NCI-H82 (cell line): ENCODE results near the gene CEBPZOS.
"Not testable (repeated sequence)": the region's sequence is repeated elsewhere in the genome, so short reads cannot be mapped to it uniquely, and the experiment has no call there.

Experiments
- DNase-seq: peaks from one replicate; lab custom pipeline; 2025; lab: John Stamatoyannopoulos, UW

CEBPZOS gene

GRCh38 chr2:37191253-37191652 is 5.0 kb upstream of the CEBPZOS start:
- no peak for DNase-seq

GRCh38 chr2:37191747-37192146 is 4.5 kb upstream of the CEBPZOS start:
- DNase-seq, result no peak

- peak; percentile 47 for DNase-seq
These were observed 3.7 kb upstream of the CEBPZOS start for GRCh38 chr2:37192551-37192950.

- not testable (repeated sequence) for DNase-seq
These were observed 405 bp upstream of the CEBPZOS start for GRCh38 chr2:37195862-37196319.

- no peak for DNase-seq
These were observed 2.4 kb downstream of the CEBPZOS start for GRCh38 chr2:37198681-37199065.

- no peak for DNase-seq
These were observed 4.9 kb downstream of the CEBPZOS start for GRCh38 chr2:37201208-37201607.

GRCh38 chr2:37201766-37202165 is 5.5 kb downstream of the CEBPZOS start:
- DNase-seq, result peak; percentile 22

GRCh38 chr2:37203708-37204107 is 7.4 kb downstream of the CEBPZOS start:
- DNase-seq, result no peak

GRCh38 chr2:37205071-37205661 is 8.9 kb downstream of the CEBPZOS start:
- DNase-seq, result not testable (repeated sequence)

- no peak for DNase-seq
These were observed 9.5 kb downstream of the CEBPZOS start for GRCh38 chr2:37205689-37206341.

- not testable (repeated sequence) for DNase-seq
These were observed 10.5 kb downstream of the CEBPZOS start for GRCh38 chr2:37206760-37207159.

- no peak for DNase-seq
These were observed 14.9 kb downstream of the CEBPZOS start for GRCh38 chr2:37211212-37211611.

- no peak for DNase-seq
These were observed 15.6 kb downstream of the CEBPZOS start for GRCh38 chr2:37211939-37212338.

GRCh38 chr2:37215250-37215649 is 19.0 kb downstream of the CEBPZOS start:
- no peak for DNase-seq

- no peak for DNase-seq
These were observed 22.8 kb downstream of the CEBPZOS start for GRCh38 chr2:37219046-37219445.

GRCh38 chr2:37223131-37223530 is 26.8 kb downstream of the CEBPZOS start:
- no peak for DNase-seq

- DNase-seq, result no peak
These were observed 27.8 kb downstream of the CEBPZOS start for GRCh38 chr2:37224063-37224462.

GRCh38 chr2:37225129-37225528 is 28.8 kb downstream of the CEBPZOS start:
- not testable (repeated sequence) for DNase-seq

- peak; percentile 67 for DNase-seq
These were observed 30.6 kb downstream of the CEBPZOS start for GRCh38 chr2:37226863-37227262.

- no peak for DNase-seq
These were observed 32.5 kb downstream of the CEBPZOS start for GRCh38 chr2:37228788-37229187.

GRCh38 chr2:37230581-37230980 is 34.3 kb downstream of the CEBPZOS start:
- peak; percentile 37 for DNase-seq

GRCh38 chr2:37231241-37232130 is 35.2 kb downstream of the CEBPZOS start, which contains the start of the genes CEBPZ and NDUFAF7:
TSS of gene CEBPZ (minus strand) at chr2:37231596. CDS start at chr2:37231567, 29 bp downstream.
TSS of gene NDUFAF7 (plus strand) at chr2:37231658. CDS start at chr2:37231706, 48 bp downstream.
- peak; percentile 93 for DNase-seq
